Caco-2 (cell line): Measurements from ENCODE around the gene ZNRF2. TPM values are rescaled to one million over a fixed set of nuclear protein-coding genes. Genes with fewer than 3 reads are reported as not detected.

Source experiments
- BruUV-seq: library from RNA; stranded (reverse); fragments of 400-500 nt; replicated peaks from 2 replicates; lab custom pipeline; 2021; lab: Mats Ljungman, UMichigan
- CTCF ChIA-PET: fragments of 300-600 bp; sonication (Branson Sonifier 250); formaldehyde crosslinking; loops from one replicate; lab custom pipeline; 2022; ENCODE audit warnings: antibody characterized with exemption; lab: Charles Lee
- POLR2A ChIA-PET: fragments of 300-600 bp; sonication (Branson Sonifier 250); formaldehyde crosslinking; loops from one replicate; lab custom pipeline; 2022; ENCODE audit warnings: antibody characterized with exemption; lab: Charles Lee
- DNase-seq, 2 experiments: peaks; one replicate each; pipeline versions ENCODE4 v3.0.0 to v3.0.0-alpha.2; 2020 to 2022
- H3K27me3 ChIP-seq: replicated peaks from 2 replicates; pipeline ENCODE4 v1.6.0; 2011; ENCODE audit warnings: low read length; ENCODE audit not compliant: control insufficient read depth, insufficient read depth
- H3K36me3 ChIP-seq: 2 replicates; pipeline ENCODE4 v1.5.1; 2011; ENCODE audit warnings: low read length; ENCODE audit not compliant: control insufficient read depth, insufficient read depth
- H3K4me1 ChIP-seq: fragments of 250-450 bp; sonication (Bioruptor Pico); 2 replicates; pipeline ENCODE4 v1.5.1; 2020; ENCODE audit warnings: mild to moderate bottlenecking
- H3K4me3 ChIP-seq: 2 replicates; pipeline ENCODE4 v1.5.1; 2011; ENCODE audit warnings: low read depth, mild to moderate bottlenecking, control low read depth, low read length
- H3K9me3 ChIP-seq: fragments of 250-450 bp; sonication (Bioruptor Pico); 2 replicates; pipeline ENCODE4 v1.5.1; 2020; ENCODE audit warnings: mild to moderate bottlenecking, moderate library complexity
- H3K27ac Mint-ChIP-seq: one replicate; pipeline ENCODE4 v1.8.0; 2022; ENCODE audit warnings: mixed read lengths; ENCODE audit not compliant: unreplicated experiment
- H3K27me3 Mint-ChIP-seq: one replicate; pipeline ENCODE4 v1.8.0; 2022; ENCODE audit warnings: mixed read lengths; ENCODE audit not compliant: insufficient read depth, unreplicated experiment
- H3K36me3 Mint-ChIP-seq: one replicate; pipeline ENCODE4 v1.8.0; 2022; ENCODE audit warnings: mild to moderate bottlenecking, mixed read lengths; ENCODE audit not compliant: insufficient read depth, unreplicated experiment
- H3K4me1 Mint-ChIP-seq: one replicate; pipeline ENCODE4 v1.8.0; 2022; ENCODE audit warnings: low read depth, mixed read lengths; ENCODE audit not compliant: unreplicated experiment
- H3K4me3 Mint-ChIP-seq: one replicate; pipeline ENCODE4 v1.8.0; 2022; ENCODE audit warnings: mild to moderate bottlenecking, moderate library complexity, mixed read lengths; ENCODE audit not compliant: unreplicated experiment
- H3K9me3 Mint-ChIP-seq: one replicate; pipeline ENCODE4 v1.8.0; 2022; ENCODE audit warnings: mixed read lengths; ENCODE audit not compliant: unreplicated experiment
- CTCF ChIP-seq, 2 experiments: fragments of 200-600 bp in 1 of 2; IDR thresholded peaks; 1 replicate in 1 of 2; 2 replicates in 1 of 2; pipeline versions ENCODE4 v1.5.1 to v1.8.0; 2011 to 2022; ENCODE audit warnings: antibody characterized with exemption in 1 of 2, control low read depth in 1 of 2, inconsistent platforms in 1 of 2, low read depth in 1 of 2, low read length in 1 of 2, mild to moderate bottlenecking in 1 of 2, moderate library complexity in 1 of 2; ENCODE audit not compliant: insufficient read depth in 1 of 2, severe bottlenecking in 1 of 2, unreplicated experiment in 1 of 2
- intact Hi-C: fragments of 100-400 bp; cut with micrococcal nuclease; formaldehyde crosslinking; loops from one replicate; pipeline ENCODE4 v1.10.0; 2022; ENCODE audit not compliant: unreplicated experiment
- total RNA-seq: library from RNA; stranded (reverse); gene quantifications from 2 replicates; pipeline ENCODE4 v1.2.3, GENCODE V29; 2022

Gene ZNRF2
- total RNA-seq, 1 experiment from 2014 or later = 9.0 TPM

- Mint-ChIP-seq H3K36me3 (no peaks in the 10 kb centered on the region), H3K4me3 (no peak overlapping the region), H3K27me3 (no peaks in the 10 kb centered on the region), H3K27ac (no peak overlapping the region), H3K9me3 (no peaks in the 10 kb centered on the region), H3K4me1 (no peaks in the 10 kb centered on the region)
- H3K27me3 ChIP-seq = no peaks in the 10 kb centered on the region
- intact Hi-C loops = no loop called here
- BruUV-seq = no TSS peak
- peaks cover 13% of the 10 kb centered on the region for H3K4me1 ChIP-seq
- no peaks in the 10 kb centered on the region for H3K36me3 ChIP-seq
- H3K4me3 ChIP-seq = no peak overlapping the region
- no peak for DNase-seq
- no peaks in the 10 kb centered on the region for H3K9me3 ChIP-seq
- TF ChIP-seq CTCF (IDR thresholded peaks at IDR 0.05; ENCODE audit: insufficient read depth in 1 of 2, low read depth in 1 of 2, low read length in 1 of 2, severe bottlenecking in 1 of 2, unreplicated experiment in 1 of 2) = no peak
- ChIA-PET CTCF (interaction anchor here (1.1 kb wide), 1 partner anchor 9 kb away, joined by 4 read pairs; no protein-coding TSS in a partner anchor), POLR2A (no interaction called here)
These were observed 17.7 kb upstream of the ZNRF2 start for GRCh38 chr7:30266686-30267085.

GRCh38 chr7:30268586-30268985 is 15.8 kb upstream of the ZNRF2 start:
- CTCF ChIA-PET = no interaction called here
- Histone ChIP-seq H3K9me3 (no peaks in the 10 kb centered on the region), H3K27me3 (no peaks in the 10 kb centered on the region), H3K36me3 (no peaks in the 10 kb centered on the region), H3K4me1 (peaks cover 1% of the 10 kb centered on the region), H3K4me3 (no peak overlapping the region)
- Mint-ChIP-seq H3K4me1 (no peaks in the 10 kb centered on the region), H3K9me3 (no peaks in the 10 kb centered on the region), H3K27me3 (no peaks in the 10 kb centered on the region), H3K36me3 (no peaks in the 10 kb centered on the region), H3K27ac (no peak overlapping the region), H3K4me3 (no peak overlapping the region)
- TF ChIP-seq CTCF (IDR thresholded peaks at IDR 0.05; ENCODE audit: insufficient read depth in 1 of 2, low read depth in 1 of 2, low read length in 1 of 2, severe bottlenecking in 1 of 2, unreplicated experiment in 1 of 2) = no peak
- POLR2A ChIA-PET = no interaction called here
- intact Hi-C loops = no loop called here
- no TSS peak for BruUV-seq
- DNase-seq = no peak

GRCh38 chr7:30269490-30269889 is 14.9 kb upstream of the ZNRF2 start:
- no TSS peak for BruUV-seq
- no peak overlapping the region for H3K4me3 Mint-ChIP-seq
- intact Hi-C loops = no loop called here

More at GRCh38 chr7:30269490-30269889, 14.9 kb upstream of the ZNRF2 start:
- Mint-ChIP-seq H3K9me3 (no peaks in the 10 kb centered on the region), H3K27me3 (no peaks in the 10 kb centered on the region), H3K36me3 (no peaks in the 10 kb centered on the region), H3K27ac (no peak overlapping the region), H3K4me1 (no peaks in the 10 kb centered on the region)
- ChIA-PET POLR2A (no interaction called here), CTCF (no interaction called here)
- no peak for TF ChIP-seq CTCF (IDR thresholded peaks at IDR 0.05; ENCODE audit: insufficient read depth in 1 of 2, low read depth in 1 of 2, low read length in 1 of 2, severe bottlenecking in 1 of 2, unreplicated experiment in 1 of 2)
- DNase-seq = no peak
- Histone ChIP-seq H3K27me3 (no peaks in the 10 kb centered on the region), H3K9me3 (no peaks in the 10 kb centered on the region), H3K36me3 (no peaks in the 10 kb centered on the region), H3K4me1 (no peaks in the 10 kb centered on the region), H3K4me3 (no peak overlapping the region)
